Stimulated activated CD4-positive, alpha-beta T cell treated with anti-CD3 and anti-CD28 coated beads, Interleukin-4, amount 100 ng/mL, for 1 hour (primary cell): Measurements from ENCODE around the gene TUBB4B.
A peak's percentile ranks its signal among the peaks of the same experiment; 100 is the strongest.
"Not testable (repeated sequence)": the region's sequence is repeated elsewhere in the genome, so short reads cannot be mapped to it uniquely, and the experiment has no call there.

Experiments
- DNase-seq: peaks from one replicate; pipeline ENCODE4 v3.0.0-alpha.2; 2020

The TUBB4B gene

DNA sequence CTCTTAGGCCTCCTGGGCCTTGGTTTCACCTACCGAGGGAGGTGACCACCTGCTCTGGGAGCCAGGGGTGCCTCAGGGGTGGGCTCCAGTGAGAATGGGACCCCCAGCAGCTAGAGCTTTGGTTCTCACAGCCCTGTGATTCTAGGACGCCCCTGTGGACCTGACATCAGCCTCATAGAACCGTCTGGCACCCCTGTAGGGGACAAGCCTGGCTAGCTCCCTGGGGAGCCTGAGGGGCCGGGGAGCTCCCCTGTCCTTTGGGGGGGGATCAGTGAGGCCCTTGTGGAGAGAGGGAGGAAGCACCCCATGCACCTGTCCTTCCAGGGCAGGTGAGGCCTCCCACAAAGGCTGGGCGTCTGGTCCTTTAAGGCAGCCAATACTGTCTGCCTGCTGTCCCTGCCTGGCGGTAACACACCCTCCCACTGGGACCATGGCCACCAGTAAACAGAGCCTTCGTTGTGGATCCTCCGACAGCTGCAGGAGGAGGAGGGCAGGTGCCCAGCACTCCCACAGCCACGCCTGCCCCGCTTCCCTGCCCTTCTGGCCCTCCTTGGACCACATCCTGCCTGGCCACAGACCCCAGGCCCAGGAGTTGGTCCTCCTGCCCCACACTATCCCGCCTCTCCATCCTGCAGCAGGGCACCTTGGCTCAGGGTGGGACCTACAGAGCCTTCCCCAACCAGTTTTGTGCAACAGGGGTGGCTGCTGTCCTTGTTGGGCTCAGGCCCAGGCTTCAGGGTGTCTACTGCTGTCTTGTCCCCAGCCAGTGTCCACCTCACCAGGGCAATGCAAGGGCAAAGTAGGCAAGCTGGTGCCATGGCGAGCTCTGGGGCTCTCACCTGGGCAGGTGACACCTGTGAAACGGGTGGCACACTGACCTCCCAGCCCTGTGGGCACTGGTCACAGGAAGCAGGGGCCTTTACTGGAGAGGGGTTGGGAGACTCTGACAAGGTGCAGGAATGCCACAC, 3.0 kb upstream of the TUBB4B start:
- DNase-seq = no peak

DNA sequence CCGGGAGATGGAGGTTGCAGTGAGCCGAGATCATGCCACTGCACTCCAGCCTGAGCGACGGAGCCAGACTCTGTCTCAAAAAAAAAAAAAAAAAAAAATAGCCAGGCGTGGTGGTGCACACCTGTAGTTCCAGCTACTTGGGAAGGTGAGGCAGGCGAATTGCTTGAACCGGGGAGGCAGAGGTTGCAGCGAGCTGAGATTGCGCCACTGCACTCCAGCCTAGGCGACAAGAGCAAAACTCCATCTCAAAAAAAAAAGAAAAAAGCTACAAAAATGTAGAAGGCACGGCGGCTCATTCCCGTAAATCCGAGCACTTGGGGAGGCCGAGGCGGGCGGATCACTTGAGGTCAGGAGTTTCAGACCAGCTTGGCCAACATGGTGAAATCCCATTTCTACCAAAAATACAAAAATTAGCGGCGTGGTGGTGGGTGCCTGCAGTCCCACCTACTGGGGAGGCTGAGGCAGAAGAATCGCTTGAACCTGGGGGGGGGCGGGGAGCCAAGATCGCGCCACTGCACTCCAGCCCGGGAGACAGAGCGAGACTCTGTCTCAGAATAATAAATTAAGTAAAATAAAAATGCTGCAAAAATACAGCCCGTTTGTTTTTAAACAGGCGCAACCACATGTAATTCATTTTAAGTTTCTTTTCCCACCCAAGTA, 1.4 kb upstream of the TUBB4B start:
- DNase-seq = not testable (repeated sequence)

GRCh38 chr9:137240318-137240840, 708 bp upstream of the TUBB4B start:
- peak; percentile 70 for DNase-seq

DNA sequence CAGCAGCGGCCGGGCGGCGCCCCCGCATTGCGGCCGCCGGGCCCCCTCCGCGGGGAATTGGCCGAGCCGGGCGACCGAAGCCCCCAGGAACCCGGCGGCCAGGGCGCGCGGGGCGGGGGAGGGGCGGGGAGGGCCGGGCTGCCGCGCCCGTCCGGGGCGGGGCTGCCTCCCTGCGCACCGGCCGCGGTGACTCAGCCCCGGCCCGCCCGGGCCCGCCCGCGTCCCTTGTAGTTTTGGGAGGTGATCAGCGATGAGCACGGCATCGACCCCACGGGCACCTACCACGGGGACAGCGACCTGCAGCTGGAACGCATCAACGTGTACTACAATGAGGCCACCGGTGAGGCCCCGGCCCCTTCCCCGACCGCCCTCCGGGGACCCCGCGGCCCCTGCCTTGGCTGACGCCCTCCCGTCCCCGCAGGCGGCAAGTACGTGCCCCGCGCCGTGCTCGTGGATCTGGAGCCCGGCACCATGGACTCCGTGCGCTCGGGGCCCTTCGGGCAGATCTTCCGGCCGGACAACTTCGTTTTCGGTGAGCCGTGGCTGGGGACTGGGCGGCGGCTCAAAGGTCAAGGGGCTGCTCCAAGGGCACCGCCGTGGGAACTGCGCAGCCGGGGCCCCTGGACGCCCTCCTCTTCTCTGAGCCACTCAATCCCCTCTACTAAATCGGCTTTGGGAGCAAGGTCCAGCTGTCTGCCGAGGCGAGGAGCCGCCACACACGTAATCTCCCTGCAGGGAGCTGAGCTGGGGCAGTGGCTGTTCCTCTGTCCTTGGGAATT, 592 bp downstream of the TUBB4B start:
- DNase-seq = peak; percentile 74

DNA sequence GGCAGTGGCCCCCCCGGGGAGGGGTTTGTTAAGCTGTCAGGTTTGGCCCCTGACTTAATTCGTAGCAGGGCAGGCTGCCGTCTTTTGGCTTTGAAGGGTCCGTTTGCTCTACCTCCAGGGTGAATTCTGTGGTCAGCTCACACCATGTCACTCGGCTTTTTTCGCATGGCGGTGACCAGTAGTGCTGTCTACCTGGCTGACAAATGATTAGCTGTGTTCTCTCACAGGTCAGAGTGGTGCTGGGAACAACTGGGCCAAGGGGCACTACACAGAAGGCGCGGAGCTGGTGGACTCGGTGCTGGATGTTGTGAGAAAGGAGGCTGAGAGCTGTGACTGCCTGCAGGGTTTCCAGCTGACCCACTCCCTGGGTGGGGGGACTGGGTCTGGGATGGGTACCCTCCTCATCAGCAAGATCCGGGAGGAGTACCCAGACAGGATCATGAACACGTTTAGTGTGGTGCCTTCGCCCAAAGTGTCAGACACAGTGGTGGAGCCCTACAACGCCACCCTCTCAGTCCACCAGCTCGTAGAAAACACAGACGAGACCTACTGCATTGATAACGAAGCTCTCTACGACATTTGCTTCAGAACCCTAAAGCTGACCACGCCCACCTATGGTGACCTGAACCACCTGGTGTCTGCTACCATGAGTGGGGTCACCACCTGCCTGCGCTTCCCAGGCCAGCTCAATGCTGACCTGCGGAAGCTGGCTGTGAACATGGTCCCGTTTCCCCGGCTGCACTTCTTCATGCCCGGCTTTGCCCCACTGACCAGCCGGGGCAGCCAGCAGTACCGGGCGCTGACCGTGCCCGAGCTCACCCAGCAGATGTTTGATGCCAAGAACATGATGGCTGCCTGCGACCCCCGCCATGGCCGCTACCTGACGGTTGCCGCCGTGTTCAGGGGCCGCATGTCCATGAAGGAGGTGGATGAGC, 1.4 kb downstream of the TUBB4B start:
- DNase-seq = no peak

DNA sequence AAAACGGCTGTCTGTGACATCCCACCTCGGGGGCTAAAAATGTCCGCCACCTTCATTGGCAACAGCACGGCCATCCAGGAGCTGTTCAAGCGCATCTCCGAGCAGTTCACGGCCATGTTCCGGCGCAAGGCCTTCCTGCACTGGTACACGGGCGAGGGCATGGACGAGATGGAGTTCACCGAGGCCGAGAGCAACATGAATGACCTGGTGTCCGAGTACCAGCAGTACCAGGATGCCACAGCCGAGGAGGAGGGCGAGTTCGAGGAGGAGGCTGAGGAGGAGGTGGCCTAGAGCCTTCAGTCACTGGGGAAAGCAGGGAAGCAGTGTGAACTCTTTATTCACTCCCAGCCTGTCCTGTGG, 2.2 kb downstream of the TUBB4B start:
- DNase-seq = not testable (repeated sequence)

DNA sequence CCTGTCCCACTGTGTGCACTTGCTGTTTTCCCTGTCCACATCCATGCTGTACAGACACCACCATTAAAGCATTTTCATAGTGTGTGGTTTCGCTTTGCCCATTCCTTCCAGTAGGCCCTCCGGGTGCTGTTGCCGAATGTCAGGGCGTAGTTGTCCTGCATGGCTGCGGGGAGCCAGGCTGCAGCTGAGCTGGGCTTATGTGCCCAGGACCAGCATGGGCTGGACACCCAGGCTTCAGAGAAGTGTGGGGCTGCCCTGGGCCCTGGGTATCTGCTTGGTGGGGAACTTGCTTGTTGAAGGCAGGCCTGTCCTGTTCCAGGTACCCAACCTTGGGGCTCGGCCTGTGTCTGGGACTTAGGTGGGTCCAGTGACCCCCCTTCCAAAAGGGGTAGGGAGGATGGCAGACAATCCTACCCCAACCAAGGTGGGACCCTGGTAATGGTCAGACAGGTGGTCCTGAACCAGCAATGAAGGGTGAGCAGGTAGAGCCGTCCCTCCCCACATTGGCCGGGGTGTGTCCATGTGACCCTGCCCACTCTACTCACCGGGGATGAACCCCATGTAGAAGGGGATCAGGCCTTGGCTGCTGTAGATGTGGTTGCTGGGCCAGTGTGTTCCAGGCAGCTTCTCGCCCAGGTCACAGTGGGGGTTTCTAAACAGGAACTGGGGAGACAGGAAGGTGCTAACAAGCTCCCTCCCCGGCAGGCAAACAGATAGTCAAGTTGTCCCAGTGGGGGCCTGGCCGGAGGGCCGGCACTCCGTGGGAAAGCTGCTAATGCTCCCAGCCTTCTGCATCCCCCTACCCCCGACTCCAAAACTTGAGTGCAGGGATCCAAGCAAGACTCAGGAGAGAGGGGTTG, 2.8 kb downstream of the TUBB4B start:
- DNase-seq = no peak

DNA sequence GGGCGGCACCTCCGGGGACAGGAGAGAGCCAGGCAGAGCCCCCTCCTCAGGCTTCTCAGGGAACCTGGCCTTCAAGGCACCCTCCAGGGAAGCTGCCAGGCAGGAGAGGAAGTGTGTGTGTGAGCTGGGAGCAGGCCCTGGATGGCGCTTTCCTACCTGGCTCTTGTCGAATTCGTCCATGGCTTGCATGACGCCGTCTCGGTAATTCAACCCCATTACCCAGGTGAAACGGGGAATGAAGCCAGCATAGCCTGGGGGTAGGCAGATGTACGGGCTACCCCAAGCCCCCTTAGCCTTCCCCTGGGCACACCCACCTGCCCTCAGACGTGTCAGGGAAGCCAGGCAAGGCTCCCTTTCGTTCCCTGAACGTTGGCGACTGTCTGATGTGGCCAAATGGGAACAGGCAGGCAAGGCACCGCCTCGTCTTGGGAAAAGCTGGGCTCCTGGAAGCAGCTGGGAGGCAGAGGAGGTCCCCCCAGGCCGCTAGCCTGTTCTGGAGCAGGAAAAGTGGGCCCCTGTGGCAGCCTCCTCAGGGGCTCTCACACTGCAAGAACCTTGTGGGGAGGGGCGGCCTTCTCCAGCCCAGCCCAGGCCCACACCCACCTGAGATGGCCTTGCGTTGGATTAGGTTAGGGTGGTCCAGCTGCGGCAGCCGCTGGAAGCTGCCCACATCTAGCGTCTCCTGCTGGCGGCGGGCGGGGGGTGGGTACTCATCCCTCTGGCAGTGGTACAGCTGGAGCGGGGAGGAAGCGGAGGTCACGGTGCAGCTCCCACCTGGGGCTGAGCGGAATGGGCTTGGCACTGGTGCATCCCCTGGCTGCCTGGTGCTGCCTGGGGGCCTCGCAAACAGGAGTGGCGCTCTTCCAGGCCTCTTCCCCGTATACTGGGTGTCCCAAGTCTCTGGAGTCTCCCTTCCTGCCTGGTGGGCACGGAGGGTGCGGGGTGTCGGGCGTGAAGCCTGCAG, 3.7 kb downstream of the TUBB4B start:
- DNase-seq = no peak

- DNase-seq = no peak
Observed at GRCh38 chr9:137245450-137246421, 4.6 kb downstream of the TUBB4B start.

- DNase-seq = no peak
Observed at GRCh38 chr9:137247135-137247915, 6.2 kb downstream of the TUBB4B start.

DNA sequence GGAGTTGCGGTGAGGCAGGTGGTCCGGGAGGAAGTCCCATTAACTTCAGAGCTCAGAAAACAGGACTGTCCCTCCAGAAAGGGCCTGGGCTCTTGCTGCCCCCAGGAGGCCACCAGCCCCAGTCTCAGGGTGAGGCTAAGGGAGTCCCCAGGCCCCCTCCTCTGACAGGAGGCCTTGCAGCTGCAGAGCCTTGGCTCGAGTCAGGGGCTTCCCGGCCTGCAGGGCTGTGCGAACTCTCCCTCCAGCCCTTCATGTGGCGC, 6.8 kb downstream of the TUBB4B start:
- no peak for DNase-seq

DNA sequence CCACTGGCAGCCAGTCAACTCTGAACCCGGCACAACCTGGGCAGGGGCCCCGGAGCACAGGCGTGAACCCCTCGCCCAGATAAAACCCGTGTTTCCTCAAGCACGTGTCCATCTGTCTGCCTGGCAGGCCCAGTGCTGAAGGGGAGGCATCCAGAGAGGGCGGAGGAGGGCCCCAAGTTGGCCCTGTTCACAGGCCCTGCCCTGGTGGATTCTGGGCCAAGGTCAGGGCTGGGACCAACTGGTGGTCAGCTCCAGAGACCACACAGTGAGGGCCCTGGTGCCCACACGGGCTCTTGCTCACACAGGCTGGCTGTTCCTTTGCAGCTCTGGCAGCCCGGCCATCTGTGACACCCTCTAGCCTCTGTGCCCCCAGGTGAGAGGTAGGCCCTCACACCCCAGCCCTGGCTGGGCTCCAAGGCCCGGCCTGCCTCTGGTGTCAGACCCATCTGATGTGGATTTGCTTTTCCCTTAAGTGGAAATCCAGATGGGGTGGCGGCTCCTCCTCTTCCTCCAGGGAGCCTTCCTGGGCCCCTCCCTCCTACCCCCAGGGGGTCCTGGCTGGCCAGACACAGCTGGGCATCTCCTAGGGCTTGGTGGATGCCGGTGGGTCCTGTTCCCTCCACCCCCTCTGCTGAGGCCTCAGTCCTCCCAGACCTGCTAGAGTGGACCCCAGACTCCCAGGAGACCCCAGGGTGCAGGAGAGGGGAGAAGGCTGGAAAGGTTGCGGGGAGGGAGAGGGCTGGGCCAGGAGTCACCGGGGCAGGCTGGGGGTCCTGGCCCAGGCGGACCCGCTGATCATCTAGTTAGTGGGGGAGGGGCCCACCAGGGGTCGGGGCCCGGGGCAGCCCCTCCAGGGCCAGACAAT, 9.5 kb downstream of the TUBB4B start:
- no peak for DNase-seq

- no peak for DNase-seq
Observed at GRCh38 chr9:137251194-137251461, 10.0 kb downstream of the TUBB4B start, which contains the start of gene STPG3. Gene STPG3 (plus strand): TSS chr9:137251286. CDS start chr9:137251287, 1 bp downstream.

- no peak for DNase-seq
Observed at GRCh38 chr9:137251490-137252268, 10.6 kb downstream of the TUBB4B start.

DNA sequence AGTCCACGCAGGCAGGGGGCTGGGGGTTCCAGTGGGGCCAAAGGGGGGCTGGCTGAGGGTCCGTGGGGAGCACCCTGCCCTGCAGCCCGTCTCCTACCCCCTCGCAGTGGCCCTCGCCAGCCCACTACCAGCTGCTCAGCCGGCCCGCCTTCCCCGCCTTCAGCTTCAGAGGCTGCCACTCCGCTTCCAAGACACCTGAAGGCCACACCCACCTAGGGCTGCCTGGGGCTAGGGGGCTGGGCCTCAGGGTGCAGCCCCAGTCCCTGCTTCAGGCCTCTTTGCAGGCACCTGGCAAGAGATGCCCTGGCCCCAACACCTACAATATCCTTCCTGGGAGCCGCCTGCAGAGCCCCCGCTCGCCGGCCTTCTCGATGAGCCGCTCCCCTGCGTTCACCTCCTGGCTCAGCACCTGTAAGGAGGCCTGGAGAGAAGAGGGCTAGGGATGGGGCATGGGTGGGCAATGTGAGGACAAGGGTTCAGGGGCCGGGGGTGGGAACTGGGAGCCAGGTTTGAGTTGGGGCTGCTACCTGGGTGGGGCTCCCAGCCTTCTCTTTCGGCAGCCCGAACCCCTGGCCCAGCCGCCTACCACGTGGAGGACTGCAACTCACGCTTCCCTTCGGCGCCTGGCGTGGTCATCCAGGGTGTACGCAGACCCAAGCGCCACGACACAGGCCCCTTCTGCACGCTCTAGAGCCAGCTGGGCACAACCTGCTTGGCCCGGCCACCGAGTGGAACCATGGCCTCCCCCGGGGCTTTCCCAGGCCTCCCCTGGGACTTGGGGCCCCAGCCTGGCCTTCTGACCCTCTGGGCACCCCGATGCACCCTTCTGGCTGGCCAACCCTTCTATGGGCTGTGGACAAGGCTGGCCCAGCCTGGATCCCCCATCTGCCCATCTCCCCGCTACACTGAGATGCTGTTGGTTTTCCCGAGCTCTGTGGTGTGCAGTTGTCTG, 11.7 kb downstream of the TUBB4B start:
- no peak for DNase-seq
